IMR-90 (cell line): ENCODE measurements around the gene NDUFAF5. TPM values are rescaled to one million over a fixed set of nuclear protein-coding genes. Genes with fewer than 3 reads are reported as not detected.

ENCODE experiments used
- ATAC-seq: fragments of 200-7000 bp; cut with Tn5 transposase; 2 replicates; pipeline ENCODE4 v1.9.1; 2020; ENCODE audit warnings: low read depth, mild to moderate bottlenecking, moderate library complexity
- BruUV-seq: library from RNA; stranded (reverse); fragments of 400-500 nt; replicated peaks from 2 replicates; lab custom pipeline; 2021; lab: Mats Ljungman, UMichigan
- CTCF ChIA-PET: fragments of 300-600 bp; formaldehyde crosslinking; extraction: SDS; loops from one replicate; lab custom pipeline; 2021; ENCODE audit warnings: antibody characterized with exemption; lab: Yijun Ruan, JAX
- POLR2A ChIA-PET: fragments of 300-600 bp; sonication (Branson Sonifier 250); formaldehyde crosslinking; loops from one replicate; lab custom pipeline; 2022; ENCODE audit warnings: antibody characterized with exemption; ENCODE audit not compliant: unreplicated experiment; lab: Charles Lee
- DNase-seq: peaks from one replicate; pipeline ENCODE4 v3.0.0; 2013
- H2AFZ ChIP-seq: replicated peaks from 2 replicates; pipeline ENCODE3; 2013; ENCODE audit warnings: low read length, mild to moderate bottlenecking; ENCODE audit not compliant: poor library complexity
- H2AK5ac ChIP-seq: 2 replicates; pipeline ENCODE4 v1.6.1; 2013; ENCODE audit warnings: low read depth, low read length, inconsistent platforms
- H2AK9ac ChIP-seq: replicated peaks from 2 replicates; pipeline ENCODE3; 2013; ENCODE audit warnings: mild to moderate bottlenecking, low read depth, low read length, moderate library complexity; ENCODE audit not compliant: poor library complexity
- H2BK120ac ChIP-seq: 2 replicates; pipeline ENCODE4 v1.6.1; 2013; ENCODE audit warnings: low read depth, low read length, inconsistent platforms
- H2BK15ac ChIP-seq: 3 replicates; pipeline ENCODE4 v1.6.1; 2013; ENCODE audit warnings: low read depth, low read length, inconsistent platforms
- H2BK20ac ChIP-seq: 2 replicates; pipeline ENCODE4 v1.6.1; 2013; ENCODE audit warnings: low read depth, mild to moderate bottlenecking, inconsistent platforms, low read length, moderate library complexity
- H2BK5ac ChIP-seq: 2 replicates; pipeline ENCODE4 v1.6.1; 2013; ENCODE audit warnings: mild to moderate bottlenecking, low read depth, low read length, inconsistent platforms; ENCODE audit not compliant: poor library complexity, severe bottlenecking
- H3K14ac ChIP-seq: replicated peaks from 2 replicates; pipeline ENCODE4 v1.6.1; 2013; ENCODE audit warnings: low read depth, low read length, inconsistent platforms
- H3K18ac ChIP-seq: 2 replicates; pipeline ENCODE4 v1.6.1; 2013; ENCODE audit warnings: low read depth, low read length, control low read depth
- H3K23ac ChIP-seq: 2 replicates; pipeline ENCODE4 v1.6.1; 2013; ENCODE audit warnings: low read depth, low read length, inconsistent platforms
- H3K27ac ChIP-seq: 2 replicates; pipeline ENCODE4 v1.5.1; 2013; ENCODE audit warnings: mild to moderate bottlenecking, control low read depth, low read length; ENCODE audit not compliant: insufficient read depth
- H3K27me3 ChIP-seq: 2 replicates; pipeline ENCODE4 v1.6.1; 2013; ENCODE audit warnings: low read length; ENCODE audit not compliant: control insufficient read depth, insufficient read depth
- H3K36me3 ChIP-seq: 2 replicates; pipeline ENCODE4 v1.6.1; 2013; ENCODE audit warnings: low read length, mixed read lengths; ENCODE audit not compliant: control insufficient read depth, insufficient read depth
- H3K4ac ChIP-seq: 2 replicates; pipeline ENCODE4 v1.6.1; 2013; ENCODE audit warnings: low read depth, low read length, inconsistent platforms
- H3K4me1 ChIP-seq: 2 replicates; pipeline ENCODE4 v1.6.1; 2013; ENCODE audit warnings: low read length, mixed read lengths; ENCODE audit not compliant: control insufficient read depth, insufficient read depth
- H3K4me2 ChIP-seq: 2 replicates; pipeline ENCODE4 v1.6.1; 2013; ENCODE audit warnings: low read depth, mild to moderate bottlenecking, control low read depth, low read length, moderate library complexity
- H3K4me3 ChIP-seq: 2 replicates; pipeline ENCODE4 v1.5.1; 2013; ENCODE audit warnings: low read depth, mild to moderate bottlenecking, control low read depth, low read length, moderate library complexity; ENCODE audit not compliant: insufficient read depth
- H3K56ac ChIP-seq: 2 replicates; pipeline ENCODE4 v1.6.1; 2013; ENCODE audit warnings: low read length, inconsistent platforms; ENCODE audit not compliant: insufficient read depth; ENCODE audit errors: extremely low read depth
- H3K79me1 ChIP-seq, 2 experiments: 2 replicates each; pipeline ENCODE4 v1.6.1; 2013; ENCODE audit warnings: low read length in 2 of 2, inconsistent platforms in 1 of 2, low read depth in 1 of 2
- H3K9ac ChIP-seq: 2 replicates; pipeline ENCODE4 v1.6.1; 2013; ENCODE audit warnings: low read depth, low read length, control low read depth
- H3K9me1 ChIP-seq: 2 replicates; pipeline ENCODE4 v1.6.1; 2013; ENCODE audit warnings: low read length, inconsistent platforms; ENCODE audit not compliant: insufficient read depth
- H3K9me3 ChIP-seq: 2 replicates; pipeline ENCODE4 v1.6.1; 2013; ENCODE audit warnings: low read length; ENCODE audit not compliant: control insufficient read depth, insufficient read depth
- H4K20me1 ChIP-seq: 2 replicates; pipeline ENCODE4 v1.6.1; 2013; ENCODE audit warnings: low read length, inconsistent platforms; ENCODE audit not compliant: insufficient read depth
- H4K5ac ChIP-seq: 2 replicates; pipeline ENCODE4 v1.6.1; 2013; ENCODE audit warnings: mild to moderate bottlenecking, low read depth, low read length, control low read depth
- H4K8ac ChIP-seq, 2 experiments: 2 replicates each; pipeline ENCODE4 v1.6.1; 2013; ENCODE audit warnings: low read depth in 2 of 2, low read length in 2 of 2, control low read depth in 1 of 2, inconsistent platforms in 1 of 2
- H4K91ac ChIP-seq: 2 replicates; pipeline ENCODE4 v1.6.1; 2013; ENCODE audit warnings: low read depth, low read length, inconsistent platforms; ENCODE audit not compliant: insufficient read depth
- CEBPB ChIP-seq: IDR thresholded peaks from 2 replicates; pipeline ENCODE4 v1.6.1; 2012; ENCODE audit warnings: low read depth, low read length, improper control_type of control experiment
- CHD1 ChIP-seq: IDR thresholded peaks from 2 replicates; pipeline ENCODE4 v1.6.1; 2012; ENCODE audit warnings: low read depth, low read length, improper control_type of control experiment
- CTCF ChIP-seq: conservative IDR thresholded peaks from 2 replicates; pipeline ENCODE4 v1.5.1; 2012; ENCODE audit warnings: mild to moderate bottlenecking, low read depth, low read length, improper control_type of control experiment
- FOS ChIP-seq: fragments of 150-350 bp; IDR thresholded peaks from 2 replicates; pipeline ENCODE4 v1.6.1; 2016; ENCODE audit warnings: low read depth, low read length
- MAFK ChIP-seq: IDR thresholded peaks from 2 replicates; pipeline ENCODE4 v1.6.1; 2012; ENCODE audit warnings: low read depth, low read length, improper control_type of control experiment
- MAZ ChIP-seq: IDR thresholded peaks from 2 replicates; pipeline ENCODE4 v1.6.1; 2012; ENCODE audit warnings: low read depth, mild to moderate bottlenecking, low read length, improper control_type of control experiment, moderate library complexity, borderline replicate concordance
- MXI1 ChIP-seq: IDR thresholded peaks from 2 replicates; pipeline ENCODE4 v1.6.1; 2012; ENCODE audit warnings: low read depth, mild to moderate bottlenecking, low read length, moderate library complexity, borderline replicate concordance
- NFE2L2 ChIP-seq: fragments of 150-350 bp; IDR thresholded peaks from 2 replicates; pipeline ENCODE4 v1.6.1; 2016; ENCODE audit warnings: low read depth, mild to moderate bottlenecking, low read length
- POLR2A ChIP-seq: IDR thresholded peaks from 2 replicates; pipeline ENCODE4 v1.6.1; 2012; ENCODE audit warnings: mild to moderate bottlenecking, low read depth, low read length
- RAD21 ChIP-seq: IDR thresholded peaks from 2 replicates; pipeline ENCODE4 v1.6.1; 2012; ENCODE audit warnings: low read length, improper control_type of control experiment
- RCOR1 ChIP-seq: IDR thresholded peaks from 2 replicates; pipeline ENCODE4 v1.6.1; 2012; ENCODE audit warnings: mild to moderate bottlenecking, low read length, improper control_type of control experiment; ENCODE audit not compliant: insufficient replicate concordance
- RFX5 ChIP-seq: IDR thresholded peaks from 2 replicates; pipeline ENCODE4 v1.8.0; 2012; ENCODE audit warnings: low read depth, mild to moderate bottlenecking, low read length, moderate library complexity
- SMC3 ChIP-seq: fragments of 150-350 bp; IDR thresholded peaks from 2 replicates; pipeline ENCODE4 v1.6.1; 2016; ENCODE audit warnings: low read depth, mild to moderate bottlenecking, antibody characterized with exemption, low read length, moderate library complexity
- WGBS, 2 experiments: methylation state at CpG; one replicate each; pipeline versions ENCODE4 v1.1.5 to v1.1.7; 2013; ENCODE audit warnings: missing lambda C conversion rate in 2 of 2; ENCODE audit not compliant: insufficient read length in 1 of 2; ENCODE audit errors: extremely low coverage in 2 of 2; 5-methylcytosine and 5-hydroxymethylcytosine counted together
- dilution Hi-C: fragments of 300-500 bp; cut with HindIII; formaldehyde crosslinking; loops from one replicate; pipeline ENCODE4 v1.14.3; 2018; ENCODE audit warnings: low sequenced_read_pairs; ENCODE audit not compliant: unreplicated experiment
- in situ Hi-C: fragments of 300-500 bp; cut with MboI; formaldehyde crosslinking; loops from 3 replicates; pipeline ENCODE4 v1.14.3; 2019; ENCODE audit warnings: low sequenced_read_pairs, inconsistent platforms, mixed read lengths
- intact Hi-C: fragments of 100-400 bp; cut with micrococcal nuclease; formaldehyde crosslinking; loops from 2 replicates; pipeline ENCODE4 v1.10.0; 2022
- polyA plus RNA-seq, 3 experiments: library from polyadenylated mRNA; depleted of rRNA; stranded (reverse); fragments of >200 nt; gene quantifications; 2 replicates each; pipeline ENCODE4 v1.2.3, GENCODE V29; 2012; ENCODE audit warnings: low replicate concordance in 1 of 3
- total RNA-seq: library from RNA; depleted of rRNA; stranded (reverse); fragments of >200 nt; gene quantifications from 2 replicates; pipeline ENCODE4 v1.2.3, GENCODE V29; 2012
- TF ChIP-seq, protein P1 (sequence below): fragments of 150-350 bp; IDR thresholded peaks from 2 replicates; pipeline ENCODE4 v1.6.1; 2017; ENCODE audit warnings: mild to moderate bottlenecking, antibody characterized with exemption, low read length, low read depth

NDUFAF5 gene
- total and polyA plus RNA-seq, 2 of the 4 experiments (the other 2 are of a cell fraction): 6.8 to 12.3 TPM

GRCh38 chr20:13831476-13831875 is 46.6 kb downstream of the NDUFAF5 start:
- TF ChIP-seq RCOR1 (no peak), POLR2A (no peak), CHD1 (no peak), MXI1 (no peak), RFX5 (no peak), CTCF (no peak), SMC3 (no peak), CEBPB (no peak), FOS (no peak), NFE2L2 (no peak), MAZ (no peak), MAFK (no peak), RAD21 (no peak)
- TF ChIP-seq, protein P1, sequence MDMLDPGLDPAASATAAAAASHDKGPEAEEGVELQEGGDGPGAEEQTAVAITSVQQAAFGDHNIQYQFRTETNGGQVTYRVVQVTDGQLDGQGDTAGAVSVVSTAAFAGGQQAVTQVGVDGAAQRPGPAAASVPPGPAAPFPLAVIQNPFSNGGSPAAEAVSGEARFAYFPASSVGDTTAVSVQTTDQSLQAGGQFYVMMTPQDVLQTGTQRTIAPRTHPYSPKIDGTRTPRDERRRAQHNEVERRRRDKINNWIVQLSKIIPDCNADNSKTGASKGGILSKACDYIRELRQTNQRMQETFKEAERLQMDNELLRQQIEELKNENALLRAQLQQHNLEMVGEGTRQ: no peak
- Histone ChIP-seq H4K91ac (no peak overlapping the region), H2BK20ac (no peak overlapping the region), H4K20me1 (no peaks in the 10 kb centered on the region), H3K27ac (no peak overlapping the region), H2BK15ac (no peak overlapping the region), H3K4me2 (no peak overlapping the region), H3K14ac (no peak overlapping the region), H3K4me1 (no peaks in the 10 kb centered on the region), H3K9me1 (no peaks in the 10 kb centered on the region), H2BK120ac (no peak overlapping the region), H2BK5ac (no peak overlapping the region), H4K5ac (no peak overlapping the region), H3K23ac (no peak overlapping the region), H3K79me1 (no peaks in the 10 kb centered on the region), H2AK5ac (no peak overlapping the region), H4K8ac (no peak overlapping the region), H2AK9ac (no peak overlapping the region), H3K4me3 (no peak overlapping the region), H3K56ac (no peak overlapping the region), H2AFZ (no peak overlapping the region), H3K9me3 (no peaks in the 10 kb centered on the region), H3K36me3 (no peaks in the 10 kb centered on the region), H3K4ac (no peak overlapping the region), H3K27me3 (peaks cover 4% of the 10 kb centered on the region; the same call in 1 of the 2 replicates), H3K9ac (no peak overlapping the region), H3K18ac (no peak overlapping the region)
- in situ Hi-C loops: no loop called here
- no peak for ATAC-seq
- dilution Hi-C loops: no loop called here
- BruUV-seq: no TSS peak
- 20% methylated on average over 1 of the region's 3 CpGs; no CpG with 5 or more reads in 1 of the 2 experiments for WGBS, 2 experiments
- ChIA-PET POLR2A (no interaction called here), CTCF (no interaction called here)
- no peak for DNase-seq
- intact Hi-C loops: no loop called here
